HUES64 (cell line): ENCODE data around the gene ABHD10.
A peak's percentile ranks its signal among the peaks of the same experiment; 100 is the strongest.

Experiments used
- H3K27ac ChIP-seq: 2 replicates; pipeline ENCODE4 v1.7.0; 2013; ENCODE audit warnings: low read depth, low read length, inconsistent platforms
- H3K27me3 ChIP-seq: 2 replicates; pipeline ENCODE4 v1.6.1; 2013; ENCODE audit warnings: mild to moderate bottlenecking, low read length; ENCODE audit not compliant: insufficient read depth
- H3K36me3 ChIP-seq: 2 replicates; pipeline ENCODE4 v1.6.1; 2013; ENCODE audit warnings: mild to moderate bottlenecking, low read length; ENCODE audit not compliant: insufficient read depth
- H3K4me1 ChIP-seq: 2 replicates; pipeline ENCODE4 v1.6.1; 2013; ENCODE audit warnings: mild to moderate bottlenecking, low read length, moderate library complexity; ENCODE audit not compliant: insufficient read depth
- H3K4me3 ChIP-seq: 2 replicates; pipeline ENCODE4 v1.5.1; 2013; ENCODE audit warnings: mild to moderate bottlenecking, low read length, moderate library complexity
- H3K9ac ChIP-seq: 2 replicates; pipeline ENCODE4 v1.6.1; 2013; ENCODE audit warnings: mild to moderate bottlenecking, low read depth, low read length
- H3K9me3 ChIP-seq: 2 replicates; pipeline ENCODE4 v1.6.1; 2013; ENCODE audit warnings: low read depth, low read length; ENCODE audit not compliant: insufficient read depth
- WGBS: fragments of 150-250, 120-280 bp; methylation state at CpG from one replicate; pipeline ENCODE4 v1.1.7; 2013; ENCODE audit warnings: missing lambda C conversion rate; 5-methylcytosine and 5-hydroxymethylcytosine counted together

ABHD10 gene

GRCh38 chr3:111949712-111950111 lies 29.1 kb upstream of the ABHD10 start:
- Histone ChIP-seq H3K9me3 (no peaks in the 10 kb centered on the region), H3K27ac (no peak overlapping the region), H3K36me3 (peaks cover 6% of the 10 kb centered on the region; the same call in 1 of the 2 replicates), H3K4me1 (peaks cover 13% of the 10 kb centered on the region), H3K27me3 (no peaks in the 10 kb centered on the region), H3K4me3 (no peak overlapping the region), H3K9ac (no peak overlapping the region)
- WGBS, result 88% methylated on average over 2 of the region's 3 CpGs

- no peak overlapping the region for H3K4me3 ChIP-seq
- no peaks in the 10 kb centered on the region for H3K9me3 ChIP-seq
- H3K27ac ChIP-seq, result no peak overlapping the region
- no peaks in the 10 kb centered on the region; the same call in 1 of the 2 replicates for H3K27me3 ChIP-seq
- H3K9ac ChIP-seq, result no peak overlapping the region
- H3K36me3 ChIP-seq, result no peaks in the 10 kb centered on the region; the same call in 1 of the 2 replicates
- H3K4me1 ChIP-seq, result peaks cover 15% of the 10 kb centered on the region
- WGBS, result 100% methylated on average over 1 of the region's 2 CpGs
Measured at GRCh38 chr3:111951032-111951431, 27.8 kb upstream of the ABHD10 start.

- Histone ChIP-seq H3K9ac (no peak overlapping the region), H3K4me1 (peaks cover 26% of the 10 kb centered on the region), H3K36me3 (no peaks in the 10 kb centered on the region; the same call in 1 of the 2 replicates), H3K9me3 (no peaks in the 10 kb centered on the region), H3K27ac (no peak overlapping the region), H3K27me3 (no peaks in the 10 kb centered on the region; the same call in 1 of the 2 replicates), H3K4me3 (no peak overlapping the region)
- WGBS, result 95% methylated on average over 5 of the region's 5 CpGs
Measured at GRCh38 chr3:111952086-111952485, 26.7 kb upstream of the ABHD10 start.

GRCh38 chr3:111952866-111953450 lies 25.9 kb upstream of the ABHD10 start:
- no peaks in the 10 kb centered on the region; the same call in 1 of the 2 replicates for H3K27me3 ChIP-seq
- no peaks in the 10 kb centered on the region; the same call in 1 of the 2 replicates for H3K36me3 ChIP-seq
- 86% methylated on average over 6 of the region's 6 CpGs for WGBS

GRCh38 chr3:111954228-111954990 lies 24.4 kb upstream of the ABHD10 start:
- no peak overlapping the region for H3K9ac ChIP-seq
- no peaks in the 10 kb centered on the region; the same call in 1 of the 2 replicates for H3K36me3 ChIP-seq
- no peak overlapping the region for H3K4me3 ChIP-seq
- H3K4me1 ChIP-seq, result peaks cover 42% of the 10 kb centered on the region
- no peaks in the 10 kb centered on the region for H3K9me3 ChIP-seq
- H3K27ac ChIP-seq, result no peak overlapping the region
- H3K27me3 ChIP-seq, result peaks cover 14% of the 10 kb centered on the region
- 70% methylated on average over 5 of the region's 6 CpGs for WGBS

More at GRCh38 chr3:111952866-111953450, 25.9 kb upstream of the ABHD10 start:
- Histone ChIP-seq H3K9me3 (no peaks in the 10 kb centered on the region), H3K27ac (no peak overlapping the region), H3K4me3 (no peak overlapping the region), H3K9ac (no peak overlapping the region), H3K4me1 (peaks cover 33% of the 10 kb centered on the region)

- peaks cover 18% of the 10 kb centered on the region for H3K27me3 ChIP-seq
- H3K9ac ChIP-seq, result no peak overlapping the region
- no peaks in the 10 kb centered on the region; the same call in 1 of the 2 replicates for H3K36me3 ChIP-seq
- no peak overlapping the region for H3K4me3 ChIP-seq
- WGBS, result 100% methylated on average over 1 of the region's 1 CpG
- H3K9me3 ChIP-seq, result no peaks in the 10 kb centered on the region
- no peak overlapping the region for H3K27ac ChIP-seq
- H3K4me1 ChIP-seq, result peaks cover 42% of the 10 kb centered on the region
Measured at GRCh38 chr3:111955876-111956275, 22.9 kb upstream of the ABHD10 start.

- H3K9ac ChIP-seq, result no peak overlapping the region
- H3K9me3 ChIP-seq, result no peaks in the 10 kb centered on the region
- H3K27me3 ChIP-seq, result peaks cover 18% of the 10 kb centered on the region
- peak overlapping the region; percentile 73; the same call in 1 of the 2 replicates for H3K27ac ChIP-seq
- WGBS, result 85% methylated on average over 3 of the region's 3 CpGs
- peaks cover 44% of the 10 kb centered on the region for H3K4me1 ChIP-seq
- H3K4me3 ChIP-seq, result no peak overlapping the region
- H3K36me3 ChIP-seq, result no peaks in the 10 kb centered on the region; the same call in 1 of the 2 replicates
Measured at GRCh38 chr3:111956449-111956848, 22.4 kb upstream of the ABHD10 start.

GRCh38 chr3:111956995-111957734 lies 21.7 kb upstream of the ABHD10 start:
- Histone ChIP-seq H3K27me3 (peaks cover 18% of the 10 kb centered on the region), H3K9me3 (no peaks in the 10 kb centered on the region), H3K4me1 (peaks cover 50% of the 10 kb centered on the region), H3K9ac (no peak overlapping the region), H3K4me3 (no peak overlapping the region), H3K36me3 (no peaks in the 10 kb centered on the region; the same call in 1 of the 2 replicates), H3K27ac (peak overlapping the region; percentile 73; the same call in 1 of the 2 replicates)
- WGBS, result 43% methylated on average over 4 of the region's 4 CpGs

GRCh38 chr3:111961461-111962164 lies 17.2 kb upstream of the ABHD10 start:
- Histone ChIP-seq H3K4me1 (peaks cover 28% of the 10 kb centered on the region), H3K27ac (no peak overlapping the region; the same call in 1 of the 2 replicates), H3K27me3 (peaks cover 18% of the 10 kb centered on the region), H3K36me3 (peaks cover 8% of the 10 kb centered on the region; the same call in 1 of the 2 replicates), H3K4me3 (no peak overlapping the region), H3K9me3 (no peaks in the 10 kb centered on the region), H3K9ac (no peak overlapping the region)
- WGBS, result 71% methylated on average over 3 of the region's 3 CpGs

GRCh38 chr3:111963424-111963823 lies 15.4 kb upstream of the ABHD10 start:
- no CpG with 5 or more reads among the region's 1 CpG for WGBS
- H3K36me3 ChIP-seq, result peaks cover 13% of the 10 kb centered on the region; the same call in 1 of the 2 replicates
- no peak overlapping the region for H3K9ac ChIP-seq
- peaks cover 14% of the 10 kb centered on the region for H3K27me3 ChIP-seq
- H3K9me3 ChIP-seq, result no peaks in the 10 kb centered on the region
- H3K4me3 ChIP-seq, result no peak overlapping the region
- H3K4me1 ChIP-seq, result peaks cover 14% of the 10 kb centered on the region
- no peak overlapping the region for H3K27ac ChIP-seq
